ENCODE measurements around the gene CHL1.

GRCh38 chr3:359672-360071, 163.1 kb downstream of the CHL1 start:
- TF ChIP-seq REST (IDR thresholded peaks at IDR 0.05; ENCODE audit: unreplicated experiment) (no peak), STAT1 (IDR thresholded peaks at IDR 0.05; ENCODE audit: unreplicated experiment) (no peak), EZH2 (IDR thresholded peaks at IDR 0.05; ENCODE audit: low read depth, unreplicated experiment) (no peak), POLR2AphosphoS5 (IDR thresholded peaks at IDR 0.05; ENCODE audit: low read depth) (no peak), ZNF331 (CRISPR knock-in tag; IDR thresholded peaks at IDR 0.05; ENCODE audit: low read depth) (no peak), EZH2phosphoT487 (IDR thresholded peaks at IDR 0.05; ENCODE audit: unreplicated experiment) (no peak), NANOG (IDR thresholded peaks at IDR 0.05; ENCODE audit: borderline replicate concordance) (no peak)
- TF ChIP-seq, protein P1, sequence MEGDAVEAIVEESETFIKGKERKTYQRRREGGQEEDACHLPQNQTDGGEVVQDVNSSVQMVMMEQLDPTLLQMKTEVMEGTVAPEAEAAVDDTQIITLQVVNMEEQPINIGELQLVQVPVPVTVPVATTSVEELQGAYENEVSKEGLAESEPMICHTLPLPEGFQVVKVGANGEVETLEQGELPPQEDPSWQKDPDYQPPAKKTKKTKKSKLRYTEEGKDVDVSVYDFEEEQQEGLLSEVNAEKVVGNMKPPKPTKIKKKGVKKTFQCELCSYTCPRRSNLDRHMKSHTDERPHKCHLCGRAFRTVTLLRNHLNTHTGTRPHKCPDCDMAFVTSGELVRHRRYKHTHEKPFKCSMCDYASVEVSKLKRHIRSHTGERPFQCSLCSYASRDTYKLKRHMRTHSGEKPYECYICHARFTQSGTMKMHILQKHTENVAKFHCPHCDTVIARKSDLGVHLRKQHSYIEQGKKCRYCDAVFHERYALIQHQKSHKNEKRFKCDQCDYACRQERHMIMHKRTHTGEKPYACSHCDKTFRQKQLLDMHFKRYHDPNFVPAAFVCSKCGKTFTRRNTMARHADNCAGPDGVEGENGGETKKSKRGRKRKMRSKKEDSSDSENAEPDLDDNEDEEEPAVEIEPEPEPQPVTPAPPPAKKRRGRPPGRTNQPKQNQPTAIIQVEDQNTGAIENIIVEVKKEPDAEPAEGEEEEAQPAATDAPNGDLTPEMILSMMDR (conservative IDR thresholded peaks at IDR 0.05; ENCODE audit: low read depth in 2 of 2): no peak
